ENCODE measurements around the gene PLCL2.

- TF ChIP-seq EZH2 (IDR thresholded peaks at IDR 0.05; ENCODE audit: borderline replicate concordance, low read depth, low read length, severe bottlenecking) (no peak), CTCF (IDR thresholded peaks at IDR 0.05; ENCODE audit: borderline replicate concordance, extremely low read depth, low read length, poor library complexity, severe bottlenecking) (no peak)
Measured at GRCh38 chr3:16990163-16990562, 105.4 kb downstream of the PLCL2 start.

Data from DND-41 (cell line).